ENCODE measurements around the gene CMKLR1.

- TF ChIP-seq POLR2AphosphoS5 (IDR thresholded peaks at IDR 0.05; ENCODE audit: borderline replicate concordance, low read depth, low read length) = no peak
- no peak for TF ChIP-seq EZH2 (IDR thresholded peaks at IDR 0.05)
- TF ChIP-seq FOXP2 (optimal IDR thresholded peaks at IDR 0.05; ENCODE audit: control extremely low read depth, extremely low read length, insufficient read depth) = no peak
Observed at GRCh38 chr12:108364879-108365278, 25.8 kb upstream of the CMKLR1 start.

Data from SK-N-MC (cell line).